Caco-2 (cell line): ENCODE data around the gene HTRA2. TPM values are rescaled to one million over a fixed set of nuclear protein-coding genes. Genes with fewer than 3 reads are reported as not detected.

Source experiments
- BruUV-seq: library from RNA; stranded (reverse); fragments of 400-500 nt; replicated peaks from 2 replicates; lab custom pipeline; 2021; lab: Mats Ljungman, UMichigan
- CTCF ChIA-PET: fragments of 300-600 bp; sonication (Branson Sonifier 250); formaldehyde crosslinking; loops from one replicate; lab custom pipeline; 2022; ENCODE audit warnings: antibody characterized with exemption; lab: Charles Lee
- POLR2A ChIA-PET: fragments of 300-600 bp; sonication (Branson Sonifier 250); formaldehyde crosslinking; loops from one replicate; lab custom pipeline; 2022; ENCODE audit warnings: antibody characterized with exemption; lab: Charles Lee
- DNase-seq, 2 experiments: peaks; one replicate each; pipeline versions ENCODE4 v3.0.0 to v3.0.0-alpha.2; 2020 to 2022
- H3K27me3 ChIP-seq: replicated peaks from 2 replicates; pipeline ENCODE4 v1.6.0; 2011; ENCODE audit warnings: low read length; ENCODE audit not compliant: control insufficient read depth, insufficient read depth
- H3K36me3 ChIP-seq: 2 replicates; pipeline ENCODE4 v1.5.1; 2011; ENCODE audit warnings: low read length; ENCODE audit not compliant: control insufficient read depth, insufficient read depth
- H3K4me1 ChIP-seq: fragments of 250-450 bp; sonication (Bioruptor Pico); 2 replicates; pipeline ENCODE4 v1.5.1; 2020; ENCODE audit warnings: mild to moderate bottlenecking
- H3K4me3 ChIP-seq: 2 replicates; pipeline ENCODE4 v1.5.1; 2011; ENCODE audit warnings: low read depth, mild to moderate bottlenecking, control low read depth, low read length
- H3K9me3 ChIP-seq: fragments of 250-450 bp; sonication (Bioruptor Pico); 2 replicates; pipeline ENCODE4 v1.5.1; 2020; ENCODE audit warnings: mild to moderate bottlenecking, moderate library complexity
- H3K27ac Mint-ChIP-seq: one replicate; pipeline ENCODE4 v1.8.0; 2022; ENCODE audit warnings: mixed read lengths; ENCODE audit not compliant: unreplicated experiment
- H3K27me3 Mint-ChIP-seq: one replicate; pipeline ENCODE4 v1.8.0; 2022; ENCODE audit warnings: mixed read lengths; ENCODE audit not compliant: insufficient read depth, unreplicated experiment
- H3K36me3 Mint-ChIP-seq: one replicate; pipeline ENCODE4 v1.8.0; 2022; ENCODE audit warnings: mild to moderate bottlenecking, mixed read lengths; ENCODE audit not compliant: insufficient read depth, unreplicated experiment
- H3K4me1 Mint-ChIP-seq: one replicate; pipeline ENCODE4 v1.8.0; 2022; ENCODE audit warnings: low read depth, mixed read lengths; ENCODE audit not compliant: unreplicated experiment
- H3K4me3 Mint-ChIP-seq: one replicate; pipeline ENCODE4 v1.8.0; 2022; ENCODE audit warnings: mild to moderate bottlenecking, moderate library complexity, mixed read lengths; ENCODE audit not compliant: unreplicated experiment
- H3K9me3 Mint-ChIP-seq: one replicate; pipeline ENCODE4 v1.8.0; 2022; ENCODE audit warnings: mixed read lengths; ENCODE audit not compliant: unreplicated experiment
- intact Hi-C: fragments of 100-400 bp; cut with micrococcal nuclease; formaldehyde crosslinking; loops from one replicate; pipeline ENCODE4 v1.10.0; 2022; ENCODE audit not compliant: unreplicated experiment
- total RNA-seq: library from RNA; stranded (reverse); gene quantifications from 2 replicates; pipeline ENCODE4 v1.2.3, GENCODE V29; 2022
- TF ChIP-seq, protein P1 (sequence below), 2 experiments: fragments of 200-600 bp in 1 of 2; IDR thresholded peaks; 1 replicate in 1 of 2; 2 replicates in 1 of 2; pipeline versions ENCODE4 v1.5.1 to v1.8.0; 2011 to 2022; ENCODE audit warnings: antibody characterized with exemption in 1 of 2, control low read depth in 1 of 2, inconsistent platforms in 1 of 2, low read depth in 1 of 2, low read length in 1 of 2, mild to moderate bottlenecking in 1 of 2, moderate library complexity in 1 of 2; ENCODE audit not compliant: insufficient read depth in 1 of 2, severe bottlenecking in 1 of 2, unreplicated experiment in 1 of 2

The HTRA2 gene
- total RNA-seq, 1 experiment from 2014 or later, result 27.3 TPM

DNA sequence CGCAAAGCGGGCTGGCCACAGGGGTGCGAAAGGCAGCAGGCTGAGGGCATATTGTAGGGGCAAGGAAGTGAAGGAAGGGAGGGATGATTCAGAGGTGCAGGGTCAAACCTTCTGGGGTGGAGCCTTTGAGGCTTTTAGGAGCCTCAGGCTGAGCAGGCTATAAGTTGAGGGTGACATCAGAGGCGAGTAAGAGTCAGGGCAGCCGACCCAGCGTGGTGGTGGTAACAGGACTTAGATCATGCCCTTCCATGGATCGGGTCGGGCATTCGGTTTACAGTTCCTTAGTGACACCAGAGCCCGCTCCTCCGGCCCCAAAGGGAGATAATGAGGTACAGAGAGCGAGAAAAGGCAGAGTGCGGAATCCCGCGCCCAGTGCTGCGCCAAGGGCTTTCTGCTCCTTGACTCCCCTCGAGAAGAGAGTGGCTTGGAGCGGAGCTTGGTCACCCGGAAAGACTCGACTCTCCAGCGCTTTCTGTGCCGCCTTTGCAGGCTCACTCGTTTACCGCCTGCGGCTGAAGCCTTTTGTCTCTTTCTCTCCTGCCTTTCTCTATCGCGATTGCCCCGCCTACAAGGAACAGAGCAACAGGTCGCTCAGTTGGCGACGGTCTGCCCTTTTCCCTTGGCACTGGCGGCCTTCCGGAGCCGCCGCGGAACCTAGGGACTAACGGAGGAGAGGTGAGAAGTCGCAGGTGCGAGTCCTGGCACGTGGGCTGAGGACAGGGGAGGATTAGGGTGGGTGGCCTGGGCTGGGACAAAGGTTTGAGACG is 31.1 kb upstream of the HTRA2 start:
- Histone ChIP-seq H3K4me3 (peak overlapping the region; percentile 65), H3K9me3 (no peaks in the 10 kb centered on the region), H3K36me3 (peaks cover 1% of the 10 kb centered on the region; the same call in 1 of the 2 replicates), H3K27me3 (no peaks in the 10 kb centered on the region), H3K4me1 (peaks cover 44% of the 10 kb centered on the region)
- Mint-ChIP-seq H3K36me3 (peaks cover 42% of the 10 kb centered on the region), H3K27me3 (no peaks in the 10 kb centered on the region), H3K4me3 (peak overlapping the region; percentile 96), H3K27ac (peak overlapping the region; percentile 46), H3K4me1 (peaks cover 12% of the 10 kb centered on the region), H3K9me3 (no peaks in the 10 kb centered on the region)
- peak in 1 of 2 experiments; percentile 40 for DNase-seq
- CTCF ChIA-PET, result interaction anchor here (1.3 kb wide), 1 partner anchor 9 kb away, joined by 3 read pairs; no protein-coding TSS in a partner anchor
- BruUV-seq, result TSS peak; percentile 18
- POLR2A ChIA-PET, result interaction anchor here (1.0 kb wide), 1 partner anchor 17 kb away, joined by 3 read pairs; no protein-coding TSS in a partner anchor
- TF ChIP-seq, protein P1, sequence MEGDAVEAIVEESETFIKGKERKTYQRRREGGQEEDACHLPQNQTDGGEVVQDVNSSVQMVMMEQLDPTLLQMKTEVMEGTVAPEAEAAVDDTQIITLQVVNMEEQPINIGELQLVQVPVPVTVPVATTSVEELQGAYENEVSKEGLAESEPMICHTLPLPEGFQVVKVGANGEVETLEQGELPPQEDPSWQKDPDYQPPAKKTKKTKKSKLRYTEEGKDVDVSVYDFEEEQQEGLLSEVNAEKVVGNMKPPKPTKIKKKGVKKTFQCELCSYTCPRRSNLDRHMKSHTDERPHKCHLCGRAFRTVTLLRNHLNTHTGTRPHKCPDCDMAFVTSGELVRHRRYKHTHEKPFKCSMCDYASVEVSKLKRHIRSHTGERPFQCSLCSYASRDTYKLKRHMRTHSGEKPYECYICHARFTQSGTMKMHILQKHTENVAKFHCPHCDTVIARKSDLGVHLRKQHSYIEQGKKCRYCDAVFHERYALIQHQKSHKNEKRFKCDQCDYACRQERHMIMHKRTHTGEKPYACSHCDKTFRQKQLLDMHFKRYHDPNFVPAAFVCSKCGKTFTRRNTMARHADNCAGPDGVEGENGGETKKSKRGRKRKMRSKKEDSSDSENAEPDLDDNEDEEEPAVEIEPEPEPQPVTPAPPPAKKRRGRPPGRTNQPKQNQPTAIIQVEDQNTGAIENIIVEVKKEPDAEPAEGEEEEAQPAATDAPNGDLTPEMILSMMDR (IDR thresholded peaks at IDR 0.05; ENCODE audit: insufficient read depth in 1 of 2, low read depth in 1 of 2, low read length in 1 of 2, severe bottlenecking in 1 of 2, unreplicated experiment in 1 of 2), result no peak
- intact Hi-C loops, result loop anchor here (1.0 kb wide), 2 partner anchors 9 to 15 kb away; partner anchors contain the start of gene TTC31

DNA sequence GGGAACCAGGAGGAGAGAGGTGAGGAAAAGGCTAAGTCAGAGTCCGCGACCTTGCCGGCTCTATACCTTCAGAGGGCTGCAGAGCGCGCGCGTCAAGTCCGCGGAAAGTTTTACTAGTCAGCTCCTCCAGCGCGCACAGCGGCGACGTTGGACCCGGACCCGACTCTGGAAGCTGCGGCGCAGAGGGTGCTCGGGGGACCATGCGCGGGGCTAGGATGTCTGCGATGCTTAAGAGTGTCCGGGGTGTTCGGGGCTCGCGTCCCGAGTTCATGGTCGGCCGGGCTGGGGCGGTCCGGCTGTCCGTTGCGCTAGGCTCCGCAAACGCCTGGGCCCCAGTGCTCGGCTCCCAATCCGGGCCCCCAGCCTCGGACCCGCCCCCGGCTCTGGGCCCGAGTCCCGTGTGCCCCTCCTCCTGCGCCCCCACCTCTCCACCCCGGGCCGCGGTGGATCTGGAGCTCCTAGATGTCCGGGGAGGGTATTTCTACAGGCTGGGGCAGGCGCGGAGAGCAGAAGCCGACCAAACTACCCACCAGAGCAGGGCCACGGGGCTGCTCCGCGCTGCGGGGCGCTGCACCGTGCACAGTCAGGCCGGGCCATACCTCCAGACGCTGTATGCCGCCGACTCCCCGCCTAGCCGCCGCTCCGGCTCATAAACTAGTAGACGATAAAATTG is 30.3 kb upstream of the HTRA2 start, which contains the start of gene LBX2:
Gene LBX2, minus strand, starts transcription at position 337 of the 673 bp plus-strand sequence. Its CDS starts 66 bp downstream, at position 271.
- no peaks in the 10 kb centered on the region for H3K9me3 Mint-ChIP-seq
- BruUV-seq, result no TSS peak
- intact Hi-C loops, result loop anchor here (1.0 kb wide), 1 partner anchor 16 kb away; the partner anchor contains the start of gene TTC31
- peak in 1 of 2 experiments; percentile 70 for DNase-seq
- TF ChIP-seq, protein P1 (IDR thresholded peaks at IDR 0.05; ENCODE audit: insufficient read depth in 1 of 2, low read depth in 1 of 2, low read length in 1 of 2, severe bottlenecking in 1 of 2, unreplicated experiment in 1 of 2), result no peak
- peaks cover 1% of the 10 kb centered on the region; the same call in 1 of the 2 replicates for H3K36me3 ChIP-seq
- peak within 1 kb of the TSS; percentile 46 for H3K27ac Mint-ChIP-seq
- POLR2A ChIA-PET, result interaction anchor here (1.0 to 5.2 kb wide), 2 partner anchors 10 to 17 kb away, joined by 3 to 17 read pairs; no protein-coding TSS in a partner anchor
- H3K9me3 ChIP-seq, result no peaks in the 10 kb centered on the region
- peak within 1 kb of the TSS; percentile 65 for H3K4me3 ChIP-seq
- no peaks in the 10 kb centered on the region for H3K27me3 ChIP-seq
- H3K27me3 Mint-ChIP-seq, result no peaks in the 10 kb centered on the region
- H3K4me1 ChIP-seq, result peaks cover 50% of the 10 kb centered on the region
- peaks cover 39% of the 10 kb centered on the region for H3K36me3 Mint-ChIP-seq
- H3K4me1 Mint-ChIP-seq, result peaks cover 17% of the 10 kb centered on the region
- H3K4me3 Mint-ChIP-seq, result peak within 1 kb of the TSS; percentile 96
- CTCF ChIA-PET, result interaction anchor here (1.1 to 1.3 kb wide), 2 partner anchors 10 to 19 kb away, joined by 3 read pairs; no protein-coding TSS in a partner anchor
